T-helper 1 cell treated with Interleukin-12 subunit alpha and Interleukin-12 subunit beta and Interleukin-4 antibody, amounts not matched to agents 30 ng/mL and 1 ng/mL, for 36 hours (primary cell): Measurements from ENCODE around the gene SPATA31D1. TPM values are rescaled to one million over a fixed set of nuclear protein-coding genes. Genes with fewer than 3 reads are reported as not detected.

ENCODE experiments used
- intact Hi-C: fragments of 100-400 bp; cut with micrococcal nuclease; formaldehyde crosslinking; loops from one replicate; pipeline ENCODE4 v1.15.1; 2024
- total RNA-seq: library from RNA; stranded (reverse); gene quantifications from 2 replicates; pipeline ENCODE4 v1.2.3, GENCODE V29; 2022

The SPATA31D1 gene
- total RNA-seq, 1 donor from 2014 or later = not detected

DNA sequence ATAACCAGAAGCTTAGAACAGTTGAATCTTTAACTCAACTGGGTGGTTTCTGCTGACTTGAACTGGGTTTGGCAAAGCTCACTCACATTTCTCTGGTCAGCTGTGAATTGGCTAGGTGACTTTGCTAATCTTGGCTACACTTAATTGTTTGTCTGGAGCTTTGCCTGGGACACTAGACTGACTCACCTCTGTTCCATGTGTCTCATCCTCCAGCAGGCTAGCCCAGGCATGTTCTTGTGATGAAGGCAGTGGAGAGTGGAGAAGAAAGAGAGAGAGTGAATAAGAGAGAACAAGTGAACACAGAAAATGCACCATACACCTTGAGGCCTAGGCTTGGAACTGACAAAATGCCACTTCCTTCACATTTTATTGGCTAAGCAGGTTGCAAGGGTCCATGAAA is 32.6 kb downstream of the SPATA31D1 start:
- intact Hi-C loops = no loop called here

DNA sequence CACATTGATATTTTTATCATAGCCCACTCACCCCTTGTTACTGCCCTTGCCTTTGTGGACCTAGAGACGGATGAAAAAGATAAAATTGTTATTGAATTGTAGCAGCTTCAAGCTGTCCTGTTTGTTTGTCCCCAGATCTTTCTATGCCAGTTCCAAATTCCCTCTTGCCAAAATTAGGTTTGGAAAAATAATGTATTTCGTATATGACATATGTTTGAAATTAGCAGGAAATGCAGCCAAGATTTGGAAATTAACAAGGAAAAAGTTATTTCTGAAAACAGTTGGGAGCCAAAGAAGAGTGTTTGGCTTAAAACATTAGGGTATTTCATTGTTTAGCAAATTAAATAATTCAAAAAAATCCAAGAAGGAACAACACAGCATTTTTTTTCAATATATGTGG is 33.5 kb downstream of the SPATA31D1 start:
- intact Hi-C loops = no loop called here

GRCh38 chr9:82024908-82025307 is 36.3 kb downstream of the SPATA31D1 start:
- intact Hi-C loops = no loop called here

DNA sequence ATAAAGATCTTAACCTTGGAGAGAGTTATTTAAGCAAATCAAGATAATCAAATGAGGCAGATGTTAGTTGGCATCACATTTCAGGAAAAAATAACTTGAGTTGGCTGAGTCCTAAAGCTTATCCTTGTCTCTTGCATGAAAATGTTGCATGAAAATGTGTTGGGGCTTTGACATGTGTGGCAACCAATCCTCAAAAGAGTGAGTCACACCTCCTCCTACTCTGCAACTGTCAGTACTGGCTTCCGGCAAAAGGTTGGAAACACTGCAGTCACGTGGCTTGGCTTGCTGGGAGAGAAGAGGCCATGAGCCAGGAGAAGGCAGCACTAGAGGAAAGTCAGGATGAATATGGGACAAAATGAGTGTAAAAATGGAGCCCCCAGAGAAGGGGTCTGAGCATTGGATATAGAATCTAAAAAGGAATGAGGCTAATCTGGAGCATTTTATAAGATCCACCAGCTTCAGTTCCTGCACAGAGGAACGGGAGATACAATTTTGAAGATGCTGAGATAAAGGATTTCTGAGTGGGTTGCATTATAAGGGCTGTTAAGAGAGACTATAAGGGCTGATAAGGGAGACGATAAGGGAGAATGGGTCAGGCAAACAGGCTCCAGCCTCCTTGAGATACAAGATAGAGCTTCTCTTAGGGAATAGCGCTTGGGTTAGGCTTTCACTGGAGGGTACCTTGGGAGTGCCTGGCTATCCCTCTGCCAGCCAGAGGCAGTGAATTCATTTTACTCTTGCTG is 43.1 kb downstream of the SPATA31D1 start:
- intact Hi-C loops = no loop called here

DNA sequence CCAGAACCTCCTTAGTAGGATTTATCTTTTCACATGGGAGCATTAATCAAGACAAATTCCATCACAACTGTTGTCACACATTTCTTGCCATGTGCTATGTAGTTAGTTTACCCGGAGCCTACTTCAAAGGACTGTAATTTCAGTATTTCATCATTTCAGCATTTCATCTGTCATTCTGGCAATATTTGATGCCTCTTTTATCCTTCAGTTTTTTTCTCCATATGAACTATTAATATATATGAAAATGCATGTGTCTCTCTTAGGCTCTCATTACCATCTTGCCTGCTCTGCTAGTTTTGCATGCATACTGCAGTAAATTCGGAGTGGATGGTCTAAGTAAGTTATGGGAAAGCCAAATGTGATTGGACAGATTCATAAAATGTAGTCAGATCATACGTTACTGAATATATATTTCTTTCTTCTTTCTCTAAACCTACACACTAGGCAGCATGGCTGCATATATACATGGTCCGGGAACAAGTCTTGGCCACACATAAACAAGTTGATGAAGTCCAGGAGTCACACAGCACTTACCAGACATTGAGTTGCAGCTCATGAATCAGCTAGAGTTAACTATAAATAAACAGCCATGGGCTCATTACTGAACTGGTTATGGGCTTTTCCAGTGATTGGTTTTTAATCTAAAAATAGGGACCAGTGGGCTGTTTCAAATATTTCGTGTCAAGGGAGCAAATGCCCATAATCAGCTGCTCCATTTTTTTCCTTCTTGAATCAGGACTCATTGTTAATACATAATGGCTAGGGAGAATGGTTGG is 46.6 kb downstream of the SPATA31D1 start:
- intact Hi-C loops = no loop called here

GRCh38 chr9:82036086-82036485 is 47.5 kb downstream of the SPATA31D1 start:
- intact Hi-C loops = no loop called here

GRCh38 chr9:82037126-82037525 is 48.6 kb downstream of the SPATA31D1 start:
- intact Hi-C loops = no loop called here

DNA sequence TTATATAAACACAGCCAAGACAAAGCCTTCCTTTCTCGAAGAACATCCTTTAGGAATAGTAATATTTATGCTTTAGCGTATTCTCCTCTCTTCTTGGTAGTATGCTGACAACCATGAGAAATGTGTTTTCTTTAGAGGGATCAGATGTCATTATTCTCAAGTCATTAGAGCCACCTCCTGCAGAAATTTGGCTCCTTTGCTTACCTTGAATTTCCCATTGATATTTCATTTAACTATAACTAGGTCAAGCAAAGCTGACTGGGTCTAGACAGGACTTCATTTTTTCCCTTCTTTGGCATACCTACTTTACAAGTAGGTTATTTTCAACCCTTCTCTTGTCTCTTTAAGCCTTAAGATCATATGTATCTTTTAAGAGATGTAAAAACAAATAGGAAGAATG is 50.3 kb downstream of the SPATA31D1 start:
- intact Hi-C loops = no loop called here

Other genes with a start within 250 kb of the SPATA31D1 start
- gene SPATA31D4, start 60.3 kb upstream of the SPATA31D1 start, total RNA-seq = not detected in 2 replicates
- not detected in 2 replicates for gene SPATA31D3, start 45.3 kb upstream of the SPATA31D1 start, total RNA-seq